ENCODE data around the gene TAMALIN. TPM values are rescaled to one million over a fixed set of nuclear protein-coding genes. Genes with fewer than 3 reads are reported as not detected.
A peak's percentile ranks its signal among the peaks of the same experiment; 100 is the strongest.

Gene TAMALIN
- total and polyA plus RNA-seq, 2 experiments from 2014 or later = 8.0 to 9.9 TPM

- peaks cover 81% of the 10 kb centered on the region for H3K79me2 ChIP-seq
- 86% methylated on average over 4 of the region's 4 CpGs for WGBS (ENCODE audit: low lambda C conversion rate, missing lambda C conversion rate)
Measured at GRCh38 chr12:51959921-51960320, 46.8 kb upstream of the TAMALIN start.

DNA sequence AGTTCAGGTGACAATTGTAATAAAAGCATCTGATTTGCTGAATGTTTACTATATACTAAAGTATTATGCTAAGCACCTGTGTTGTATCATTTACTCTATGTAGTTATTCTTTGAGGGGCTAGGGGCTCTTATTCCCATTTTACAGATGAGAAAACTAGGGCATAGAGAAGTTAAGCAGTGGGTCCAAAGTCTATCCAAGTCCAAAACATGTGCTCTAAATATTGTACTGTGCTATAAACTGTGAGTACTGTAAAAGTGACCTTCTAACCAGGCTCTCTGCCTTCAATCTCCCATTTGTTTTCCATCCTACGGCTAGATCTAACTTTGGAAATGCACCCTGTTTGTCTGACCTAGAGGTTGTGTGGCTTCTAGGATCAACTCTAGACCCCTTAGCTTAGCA, 46.3 kb upstream of the TAMALIN start:
- Histone ChIP-seq H4K20me1 (ENCODE audit: insufficient read depth, poor library complexity, severe bottlenecking) (peaks cover 9% of the 10 kb centered on the region), H3K9me2 (replicated peaks; ENCODE audit: insufficient read depth) (no peaks in the 10 kb centered on the region), H3K4me1 (ENCODE audit: insufficient read depth) (peaks cover 31% of the 10 kb centered on the region), H3K27me3 (no peaks in the 10 kb centered on the region), H2AFZ (no peak overlapping the region), H3K4me2 (peak overlapping the region; percentile 8), H3K79me2 (peaks cover 81% of the 10 kb centered on the region), H3K9me3 (ENCODE audit: low read depth) (no peaks in the 10 kb centered on the region), H3K36me3 (replicated peaks; ENCODE audit: insufficient read depth, low read depth) (no peaks in the 10 kb centered on the region), H3K4me3 (no peak overlapping the region), H3K27ac (peak overlapping the region; percentile 72)
- no peak for TF ChIP-seq EZH2phosphoT487 (IDR thresholded peaks at IDR 0.05; ENCODE audit: low read depth, severe bottlenecking, unreplicated experiment)
- TF ChIP-seq, protein P1, sequence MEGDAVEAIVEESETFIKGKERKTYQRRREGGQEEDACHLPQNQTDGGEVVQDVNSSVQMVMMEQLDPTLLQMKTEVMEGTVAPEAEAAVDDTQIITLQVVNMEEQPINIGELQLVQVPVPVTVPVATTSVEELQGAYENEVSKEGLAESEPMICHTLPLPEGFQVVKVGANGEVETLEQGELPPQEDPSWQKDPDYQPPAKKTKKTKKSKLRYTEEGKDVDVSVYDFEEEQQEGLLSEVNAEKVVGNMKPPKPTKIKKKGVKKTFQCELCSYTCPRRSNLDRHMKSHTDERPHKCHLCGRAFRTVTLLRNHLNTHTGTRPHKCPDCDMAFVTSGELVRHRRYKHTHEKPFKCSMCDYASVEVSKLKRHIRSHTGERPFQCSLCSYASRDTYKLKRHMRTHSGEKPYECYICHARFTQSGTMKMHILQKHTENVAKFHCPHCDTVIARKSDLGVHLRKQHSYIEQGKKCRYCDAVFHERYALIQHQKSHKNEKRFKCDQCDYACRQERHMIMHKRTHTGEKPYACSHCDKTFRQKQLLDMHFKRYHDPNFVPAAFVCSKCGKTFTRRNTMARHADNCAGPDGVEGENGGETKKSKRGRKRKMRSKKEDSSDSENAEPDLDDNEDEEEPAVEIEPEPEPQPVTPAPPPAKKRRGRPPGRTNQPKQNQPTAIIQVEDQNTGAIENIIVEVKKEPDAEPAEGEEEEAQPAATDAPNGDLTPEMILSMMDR (IDR thresholded peaks at IDR 0.05; ENCODE audit: poor library complexity) = no peak
- no peak for TF ChIP-seq EZH2 (IDR thresholded peaks at IDR 0.05; ENCODE audit: borderline replicate concordance)
- no peak for DNase-seq (ENCODE audit: low spot score)
- 90% methylated on average over 1 of the region's 1 CpG for WGBS (ENCODE audit: low lambda C conversion rate, missing lambda C conversion rate)

More at GRCh38 chr12:51959921-51960320, 46.8 kb upstream of the TAMALIN start:
- Histone ChIP-seq H3K4me2 (peak overlapping the region; percentile 8), H3K4me3 (no peak overlapping the region), H3K4me1 (ENCODE audit: insufficient read depth) (peaks cover 37% of the 10 kb centered on the region), H3K36me3 (replicated peaks; ENCODE audit: insufficient read depth, low read depth) (no peaks in the 10 kb centered on the region), H3K9me2 (replicated peaks; ENCODE audit: insufficient read depth) (no peaks in the 10 kb centered on the region), H3K27me3 (no peaks in the 10 kb centered on the region), H3K9me3 (ENCODE audit: low read depth) (no peaks in the 10 kb centered on the region), H4K20me1 (ENCODE audit: insufficient read depth, poor library complexity, severe bottlenecking) (peaks cover 9% of the 10 kb centered on the region), H2AFZ (no peak overlapping the region), H3K27ac (peak overlapping the region; percentile 72)
- DNase-seq (ENCODE audit: low spot score) = no peak
- TF ChIP-seq, protein P1 (IDR thresholded peaks at IDR 0.05; ENCODE audit: poor library complexity) = no peak
- TF ChIP-seq EZH2phosphoT487 (IDR thresholded peaks at IDR 0.05; ENCODE audit: low read depth, severe bottlenecking, unreplicated experiment) (no peak), EZH2 (IDR thresholded peaks at IDR 0.05; ENCODE audit: borderline replicate concordance) (no peak)

GRCh38 chr12:51960890-51961289, 45.9 kb upstream of the TAMALIN start:
- Histone ChIP-seq H3K36me3 (replicated peaks; ENCODE audit: insufficient read depth, low read depth) (no peaks in the 10 kb centered on the region), H3K4me2 (peak overlapping the region; percentile 24), H3K4me1 (ENCODE audit: insufficient read depth) (peaks cover 27% of the 10 kb centered on the region), H3K27me3 (no peaks in the 10 kb centered on the region), H3K79me2 (peaks cover 81% of the 10 kb centered on the region), H3K9me2 (replicated peaks; ENCODE audit: insufficient read depth) (no peaks in the 10 kb centered on the region), H2AFZ (no peak overlapping the region), H3K9me3 (ENCODE audit: low read depth) (no peaks in the 10 kb centered on the region), H3K27ac (peak overlapping the region; percentile 72), H3K4me3 (no peak overlapping the region), H4K20me1 (ENCODE audit: insufficient read depth, poor library complexity, severe bottlenecking) (peaks cover 9% of the 10 kb centered on the region)
- TF ChIP-seq EZH2phosphoT487 (IDR thresholded peaks at IDR 0.05; ENCODE audit: low read depth, severe bottlenecking, unreplicated experiment) = no peak
- no peak for TF ChIP-seq EZH2 (IDR thresholded peaks at IDR 0.05; ENCODE audit: borderline replicate concordance)
- TF ChIP-seq, protein P1 (IDR thresholded peaks at IDR 0.05; ENCODE audit: poor library complexity) = no peak
- no peak for DNase-seq (ENCODE audit: low spot score)
- 69% methylated on average over 6 of the region's 6 CpGs for WGBS (ENCODE audit: low lambda C conversion rate, missing lambda C conversion rate)
